ENCODE results near the gene CD101.
A peak's percentile ranks its signal among the peaks of the same experiment; 100 is the strongest.

CD101 gene

GRCh38 chr1:117020526-117021156 lies 19.1 kb downstream of the CD101 start:
- no peak for DNase-seq

DNA sequence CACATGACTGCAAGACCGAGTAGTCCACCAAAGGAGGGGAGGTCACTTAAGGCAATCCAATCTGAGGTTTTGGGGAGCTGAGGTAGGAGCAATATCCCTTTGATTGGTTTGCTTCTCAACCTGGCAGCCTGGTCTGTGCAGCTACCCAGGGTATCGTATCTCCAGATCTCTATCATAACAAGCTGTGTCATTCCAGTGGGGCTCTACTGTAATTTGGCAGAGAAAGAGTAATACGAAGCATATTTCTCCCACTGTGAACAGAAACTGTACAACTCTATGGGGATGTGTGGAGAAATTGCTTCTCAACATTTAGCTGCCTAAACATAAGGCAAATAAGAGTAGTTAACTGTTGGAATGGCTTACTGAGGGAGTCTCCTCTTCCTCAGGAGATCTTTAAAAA lies 20.6 kb downstream of the CD101 start:
- no peak for DNase-seq

- DNase-seq = no peak
Observed at GRCh38 chr1:117025568-117025967, 24.0 kb downstream of the CD101 start.

DNA sequence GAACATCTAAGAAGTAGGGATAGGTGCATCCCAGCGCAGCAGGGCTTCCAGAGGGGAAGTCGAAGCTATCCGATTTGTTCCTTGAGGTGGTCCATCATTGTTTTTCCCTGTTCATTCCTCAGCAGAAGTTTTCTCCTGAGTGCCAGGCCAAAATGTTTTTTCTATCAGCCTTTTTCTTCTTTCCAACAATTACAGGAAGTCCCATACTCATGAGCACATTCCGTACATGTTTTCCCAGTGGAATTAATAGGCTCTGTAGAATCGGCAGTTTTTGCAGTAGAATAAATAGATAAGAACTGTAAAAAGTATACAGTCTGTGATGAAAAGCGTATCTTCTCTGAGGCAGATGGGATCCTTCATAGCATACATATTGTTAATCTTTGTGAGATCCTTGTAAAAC lies 24.8 kb downstream of the CD101 start:
- DNase-seq = no peak

- no peak for DNase-seq
Observed at GRCh38 chr1:117029685-117030084, 28.1 kb downstream of the CD101 start.

- no peak for DNase-seq
Observed at GRCh38 chr1:117030271-117030877, 28.8 kb downstream of the CD101 start.

- no peak for DNase-seq
Observed at GRCh38 chr1:117032266-117032665, 30.7 kb downstream of the CD101 start.

GRCh38 chr1:117032681-117033539 lies 31.4 kb downstream of the CD101 start:
- DNase-seq = no peak

DNA sequence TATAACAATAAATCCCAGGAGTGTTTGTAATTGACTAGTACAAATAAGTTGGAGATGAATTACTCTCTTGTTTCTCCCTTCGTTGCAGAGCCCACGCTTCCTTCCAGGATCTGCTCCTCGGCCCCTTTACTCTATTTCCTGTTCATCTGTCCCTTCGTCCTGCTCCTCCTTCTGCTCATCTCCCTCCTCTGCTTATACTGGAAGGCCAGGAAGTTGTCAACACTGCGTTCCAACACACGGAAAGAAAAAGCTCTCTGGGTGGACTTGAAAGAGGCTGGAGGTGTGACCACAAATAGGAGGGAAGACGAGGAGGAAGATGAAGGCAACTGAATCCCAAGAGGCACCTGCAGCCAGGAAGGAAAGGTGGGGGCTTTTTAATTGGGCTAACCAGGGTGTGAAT lies 32.2 kb downstream of the CD101 start:
- DNase-seq = no peak

DNA sequence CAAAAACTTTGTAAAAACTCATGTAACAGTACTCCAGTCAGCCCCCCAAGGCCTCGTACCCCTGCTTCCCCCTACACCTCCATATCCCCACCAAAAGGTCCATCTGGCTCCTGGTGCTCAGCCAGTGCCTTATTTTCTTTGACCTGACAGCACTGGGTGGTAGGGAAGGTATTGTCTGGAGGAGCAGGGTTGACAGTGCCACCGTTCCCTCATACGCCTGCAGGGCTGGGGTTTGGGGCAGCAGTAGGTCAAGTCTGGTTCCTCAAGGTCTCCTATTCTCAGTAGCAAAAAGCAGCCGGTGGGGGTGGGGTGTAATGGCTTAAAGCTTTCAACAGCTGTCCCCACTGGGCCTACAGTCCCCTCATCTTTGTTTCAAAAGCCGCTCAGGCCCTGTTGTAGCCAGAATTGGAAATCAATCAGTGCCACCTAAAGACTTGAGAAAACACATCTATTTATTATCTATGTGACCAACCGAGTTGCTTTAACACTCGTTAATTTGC lies 33.3 kb downstream of the CD101 start:
- no peak for DNase-seq

DNA sequence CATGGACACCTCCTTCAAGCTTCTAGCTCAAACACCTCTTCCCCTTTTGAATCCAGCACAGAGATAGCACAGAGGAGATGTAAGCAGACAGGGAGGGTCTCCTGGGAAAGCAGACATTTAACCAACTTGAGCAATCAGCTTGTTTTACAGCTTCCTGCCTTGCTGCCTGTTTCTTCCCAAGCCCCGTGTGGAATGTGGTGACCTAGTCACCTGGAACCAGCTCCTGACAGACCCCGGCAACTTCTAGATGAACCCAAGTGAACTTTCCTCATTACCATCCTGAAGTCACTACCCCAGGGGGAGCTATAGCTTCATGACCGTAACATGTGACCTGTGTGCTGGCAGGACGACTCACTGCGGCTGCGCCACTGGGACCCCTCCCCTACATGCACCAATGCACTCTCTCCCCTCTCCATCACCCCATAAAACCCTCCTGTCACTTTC lies 34.5 kb downstream of the CD101 start:
- DNase-seq = no peak

DNA sequence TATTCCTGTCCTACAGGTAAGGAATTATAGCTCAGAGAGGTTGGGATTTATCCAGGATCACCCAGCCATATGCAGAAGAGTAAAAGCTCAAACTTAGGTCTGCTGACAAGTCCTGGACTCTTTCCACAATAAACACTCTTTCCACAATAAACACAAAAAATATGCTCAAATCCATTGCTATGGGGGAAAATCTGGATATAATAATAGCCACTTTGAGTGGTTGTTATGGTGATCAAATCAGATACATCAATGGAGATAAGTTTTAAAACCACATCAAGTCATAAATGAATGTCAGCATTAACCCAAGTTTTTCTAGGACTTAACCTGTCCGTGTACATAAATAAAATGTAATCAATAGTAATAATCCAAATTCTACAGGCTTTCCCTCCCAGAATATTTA lies 36.2 kb downstream of the CD101 start:
- DNase-seq = no peak

DNA sequence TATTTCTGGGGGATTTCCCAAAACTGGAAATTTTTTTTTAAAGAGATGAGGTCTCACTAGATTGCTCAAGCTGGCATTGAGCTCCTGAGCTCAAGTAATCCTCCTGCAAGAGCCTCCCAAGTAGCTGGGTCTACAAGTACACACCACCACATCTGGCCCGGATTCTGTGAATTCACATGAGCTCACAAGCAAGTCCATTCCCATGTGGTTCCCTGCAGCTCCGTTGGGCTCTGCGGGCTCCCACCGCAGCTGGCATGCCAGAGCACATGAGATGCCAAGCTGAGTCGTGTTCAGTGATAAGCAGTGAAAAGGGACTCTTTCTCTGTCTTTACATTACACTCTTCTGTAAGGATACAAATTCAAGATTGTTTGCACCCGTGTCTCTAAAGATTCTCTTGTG lies 36.7 kb downstream of the CD101 start:
- DNase-seq = no peak

GRCh38 chr1:117044217-117044616 lies 42.7 kb downstream of the CD101 start:
- DNase-seq = no peak

DNA sequence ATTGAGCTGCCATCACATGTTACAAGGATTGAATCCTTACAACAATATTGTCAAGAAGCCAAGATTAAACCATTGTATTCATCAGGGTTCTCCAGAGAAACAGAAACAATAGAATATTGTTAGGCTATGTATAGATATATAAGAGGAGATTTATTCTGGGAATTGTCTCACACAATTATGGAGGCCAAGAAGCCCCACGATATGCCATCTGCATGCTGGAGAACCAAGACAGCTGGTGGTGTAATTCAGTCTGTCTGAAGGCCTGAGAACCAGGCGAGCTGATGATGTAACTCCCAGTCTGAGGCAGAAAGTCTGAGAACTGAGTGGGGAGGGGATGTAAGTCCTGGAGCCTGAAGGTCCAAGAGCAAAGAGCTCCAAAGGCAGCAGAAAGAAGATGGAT lies 44.1 kb downstream of the CD101 start:
- no peak for DNase-seq

- DNase-seq = no peak
Observed at GRCh38 chr1:117046781-117047180, 45.2 kb downstream of the CD101 start.

GRCh38 chr1:117047271-117047670 lies 45.7 kb downstream of the CD101 start:
- no peak for DNase-seq

- DNase-seq = no peak
Observed at GRCh38 chr1:117049857-117050256, 48.3 kb downstream of the CD101 start.

- peak; percentile 30 for DNase-seq
Observed at GRCh38 chr1:117051224-117052064, 49.9 kb downstream of the CD101 start.

DNA sequence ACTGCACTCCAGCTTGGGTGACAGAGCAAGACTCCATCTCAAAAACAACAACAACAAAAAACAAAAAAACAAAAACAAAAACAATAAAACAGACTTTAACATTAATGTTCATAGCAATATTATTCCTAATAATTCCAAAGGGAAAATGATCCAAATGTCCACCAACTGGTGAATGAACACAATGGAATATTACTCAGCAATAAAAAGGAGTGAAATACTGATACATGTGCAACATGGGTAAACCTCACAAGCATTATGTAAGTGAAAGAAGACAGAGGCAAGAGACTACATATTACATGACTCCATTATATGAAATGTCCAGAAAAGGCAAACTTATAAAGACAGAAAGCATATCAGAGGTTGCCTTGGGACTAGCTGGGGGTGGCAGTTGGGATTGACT lies 52.5 kb downstream of the CD101 start:
- no peak for DNase-seq

DNA sequence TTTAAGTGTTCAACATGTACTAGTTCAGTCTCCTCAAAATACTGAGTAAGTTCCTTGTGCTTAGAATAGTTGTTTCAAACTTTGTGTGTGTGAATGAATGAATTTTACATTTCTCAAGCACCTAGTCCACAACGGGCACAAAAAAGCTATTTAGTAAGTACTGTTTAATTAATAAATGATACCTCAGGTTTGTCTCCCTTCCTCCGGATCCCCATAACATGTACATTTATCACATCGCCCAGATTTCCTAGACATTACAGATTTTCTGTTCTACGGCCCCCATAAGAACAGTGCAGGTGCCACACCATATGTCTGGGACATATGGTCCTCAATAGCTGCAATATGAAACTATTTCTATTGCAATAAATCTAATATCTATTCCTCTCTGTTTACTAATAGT lies 57.2 kb downstream of the CD101 start:
- no peak for DNase-seq

DNA sequence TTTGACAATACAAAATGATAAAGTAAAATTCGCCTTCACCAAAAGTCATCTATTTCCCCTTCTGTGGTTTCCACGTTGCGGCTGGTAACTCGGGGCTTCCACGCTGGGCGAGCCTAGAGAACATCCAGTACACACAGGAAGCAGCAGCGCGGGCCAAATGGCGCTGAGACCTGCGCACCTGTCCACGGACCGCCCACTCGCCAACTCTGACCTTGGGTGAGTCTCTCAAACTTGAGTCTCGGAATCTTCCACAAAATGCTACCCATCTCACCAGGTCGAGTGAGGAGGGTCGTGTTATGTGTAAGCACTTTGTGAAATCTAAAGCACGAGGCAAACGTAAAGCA lies 57.7 kb downstream of the CD101 start:
- peak; percentile 55 for DNase-seq

Data from stimulated activated CD4-positive, alpha-beta T cell treated with anti-CD3 and anti-CD28 coated beads, Interleukin-4, amount 100 ng/mL, for 1 hour (primary cell).